HG03280 (cell line): ENCODE data around the gene GCKR.

ENCODE experiments used
- ATAC-seq: cut with Tn5 transposase; IDR thresholded peaks from one replicate; pipeline ENCODE4 v1.9.1; 2021; ENCODE audit warnings: mild to moderate bottlenecking, moderate library complexity; ENCODE audit not compliant: unreplicated experiment

GCKR gene

DNA sequence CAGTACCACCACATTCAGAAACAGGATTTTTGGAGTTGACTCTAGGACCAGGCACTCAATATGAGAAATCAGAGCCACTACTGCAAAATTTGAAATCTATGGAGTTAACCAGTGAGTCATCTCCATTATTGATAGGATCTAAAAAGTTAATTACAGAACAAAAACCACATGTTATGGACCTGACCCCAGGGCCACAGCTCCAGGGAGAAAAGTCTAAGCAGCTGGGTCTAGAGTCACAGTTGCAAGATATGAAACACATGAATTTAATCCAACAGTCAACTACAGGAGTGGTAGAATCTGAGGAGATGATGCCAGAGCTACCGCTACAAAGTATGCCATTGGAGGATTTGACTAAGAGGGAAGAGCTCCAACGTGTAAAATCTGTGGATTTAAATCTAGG lies 72.8 kb downstream of the GCKR start:
- ATAC-seq: no peak

GRCh38 chr2:27571197-27571596 lies 74.6 kb downstream of the GCKR start:
- no peak for ATAC-seq

- no peak for ATAC-seq
Measured at GRCh38 chr2:27571681-27572080, 75.0 kb downstream of the GCKR start.

GRCh38 chr2:27572439-27572838 lies 75.8 kb downstream of the GCKR start:
- no peak for ATAC-seq

GRCh38 chr2:27572998-27573429 lies 76.4 kb downstream of the GCKR start:
- ATAC-seq: no peak
